Measurements from ENCODE around the gene MYO7A.

The MYO7A gene

GRCh38 chr11:77148963-77149715 lies 21.1 kb downstream of the MYO7A start:
- no peak for DNase-seq

DNA sequence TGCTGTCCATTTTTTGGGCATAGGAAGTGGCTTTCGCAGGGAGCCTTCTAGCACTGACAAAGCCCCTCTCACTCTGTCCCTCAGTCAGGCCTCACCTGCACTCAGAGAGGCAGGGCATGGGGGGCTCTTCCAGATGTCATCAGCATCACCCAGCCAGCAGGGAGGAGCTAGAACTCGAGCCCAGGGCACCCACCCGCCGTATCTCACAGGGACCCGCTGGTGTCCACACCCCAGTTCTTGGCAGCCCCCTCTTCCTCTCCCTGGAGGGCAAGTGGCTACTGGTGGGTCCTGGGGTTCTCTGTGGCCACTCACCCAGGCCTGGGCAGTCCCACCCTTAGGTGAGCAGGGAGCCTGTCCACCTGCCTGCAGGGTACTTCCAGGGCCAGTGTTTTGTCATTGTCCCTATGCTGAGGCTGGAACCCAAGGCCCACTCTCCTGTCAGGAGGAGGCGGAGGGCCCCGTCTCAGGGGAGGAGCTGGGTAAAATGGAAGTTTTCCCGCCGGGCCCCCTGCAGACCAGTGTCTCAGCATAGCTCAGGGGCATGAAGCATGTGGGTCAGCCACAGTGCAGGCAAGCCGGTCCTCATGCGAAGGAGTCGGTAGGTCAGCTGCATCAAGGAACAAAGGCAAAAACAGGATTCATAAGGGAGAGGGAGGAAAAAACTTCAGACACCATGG lies 21.8 kb downstream of the MYO7A start:
- DNase-seq, result no peak

- no peak for DNase-seq
These were observed 22.8 kb downstream of the MYO7A start for GRCh38 chr11:77150836-77151235.

DNA sequence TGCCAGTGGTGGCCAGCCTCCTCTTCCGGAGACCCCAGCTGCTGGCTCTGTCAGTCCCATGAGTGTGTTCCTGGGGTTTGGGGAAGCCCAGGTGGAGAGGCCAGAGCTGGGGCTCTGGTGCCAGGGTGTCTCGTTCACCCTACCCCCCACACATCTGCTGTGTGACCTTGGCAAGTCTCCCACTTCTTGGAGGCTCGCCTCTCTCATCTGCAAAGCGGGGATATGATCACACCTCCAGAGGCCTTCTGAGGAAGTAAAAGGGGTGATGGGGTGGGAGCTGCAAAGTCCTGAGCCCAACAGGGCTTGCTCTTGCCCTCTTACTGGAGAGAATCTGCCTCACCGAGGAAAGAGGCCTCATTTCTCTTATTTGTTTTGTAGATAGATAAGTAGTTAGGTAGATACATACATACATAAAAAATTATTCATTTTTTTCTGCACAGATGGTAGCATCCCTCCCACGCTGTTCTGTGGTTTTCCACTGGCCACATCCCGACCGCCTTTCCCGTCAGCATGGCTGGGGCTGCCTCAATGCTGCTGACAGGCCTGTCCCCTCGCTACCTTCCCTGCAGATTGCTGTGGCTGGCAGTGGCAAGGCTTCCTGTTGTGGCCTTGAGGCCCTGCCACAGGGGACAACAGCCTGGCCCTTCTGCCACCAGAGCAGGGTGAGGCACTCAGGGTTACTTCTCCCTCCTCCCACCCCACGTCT lies 23.9 kb downstream of the MYO7A start:
- DNase-seq, result peak; percentile 48 to 53 (median 48)

GRCh38 chr11:77152846-77153245 lies 24.8 kb downstream of the MYO7A start:
- no peak for DNase-seq

DNA sequence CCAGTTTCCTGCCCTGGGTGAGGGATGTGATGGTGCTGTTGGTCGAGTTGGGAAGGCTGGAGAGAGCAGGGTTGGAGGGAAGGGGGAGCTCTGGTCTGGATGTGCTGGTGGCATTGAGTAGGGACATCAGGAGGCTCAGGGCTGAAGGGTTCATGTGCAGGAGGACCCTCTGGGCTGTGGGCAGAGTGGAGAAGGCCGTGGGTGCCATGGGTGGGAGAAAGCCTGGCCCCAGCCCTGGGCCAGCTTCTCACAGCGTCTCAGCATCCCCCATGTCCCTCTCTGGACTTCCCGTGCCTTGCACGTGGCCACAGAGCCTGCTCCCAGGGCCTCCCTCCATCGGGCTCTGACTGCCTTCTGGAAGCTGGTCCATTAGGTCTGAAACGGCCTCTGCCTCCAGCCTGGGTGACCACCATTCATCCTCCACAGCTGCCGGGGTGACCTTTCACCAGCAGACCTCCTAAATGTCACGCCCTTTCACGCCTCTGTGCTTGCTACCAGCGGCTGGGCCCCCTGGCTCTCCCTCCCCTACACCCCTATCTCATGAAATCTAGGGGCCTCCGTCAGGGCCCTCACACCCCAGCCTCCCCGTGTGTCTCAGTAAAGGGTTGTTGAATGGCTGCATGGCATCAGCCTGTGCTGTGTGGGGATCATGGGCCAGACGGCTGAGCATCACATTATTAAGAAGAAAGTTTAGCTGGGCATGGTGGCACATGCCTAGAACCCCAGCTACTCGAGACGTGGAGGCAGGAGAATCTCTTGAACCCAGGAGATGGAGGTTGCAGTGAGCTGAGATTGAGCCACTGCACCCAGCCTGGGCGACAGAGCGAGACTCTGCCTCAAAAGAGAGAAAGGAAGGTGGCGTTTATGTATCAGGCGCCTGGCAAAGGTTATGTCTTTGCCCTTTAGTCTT lies 25.5 kb downstream of the MYO7A start:
- no peak for DNase-seq

- DNase-seq, result peak in 1 of 3 donors; percentile 14
These were observed 26.5 kb downstream of the MYO7A start for GRCh38 chr11:77154381-77155081.

GRCh38 chr11:77155082-77155475 lies 27.0 kb downstream of the MYO7A start:
- no peak for DNase-seq

- no peak for DNase-seq
These were observed 27.6 kb downstream of the MYO7A start for GRCh38 chr11:77155556-77156130.

DNA sequence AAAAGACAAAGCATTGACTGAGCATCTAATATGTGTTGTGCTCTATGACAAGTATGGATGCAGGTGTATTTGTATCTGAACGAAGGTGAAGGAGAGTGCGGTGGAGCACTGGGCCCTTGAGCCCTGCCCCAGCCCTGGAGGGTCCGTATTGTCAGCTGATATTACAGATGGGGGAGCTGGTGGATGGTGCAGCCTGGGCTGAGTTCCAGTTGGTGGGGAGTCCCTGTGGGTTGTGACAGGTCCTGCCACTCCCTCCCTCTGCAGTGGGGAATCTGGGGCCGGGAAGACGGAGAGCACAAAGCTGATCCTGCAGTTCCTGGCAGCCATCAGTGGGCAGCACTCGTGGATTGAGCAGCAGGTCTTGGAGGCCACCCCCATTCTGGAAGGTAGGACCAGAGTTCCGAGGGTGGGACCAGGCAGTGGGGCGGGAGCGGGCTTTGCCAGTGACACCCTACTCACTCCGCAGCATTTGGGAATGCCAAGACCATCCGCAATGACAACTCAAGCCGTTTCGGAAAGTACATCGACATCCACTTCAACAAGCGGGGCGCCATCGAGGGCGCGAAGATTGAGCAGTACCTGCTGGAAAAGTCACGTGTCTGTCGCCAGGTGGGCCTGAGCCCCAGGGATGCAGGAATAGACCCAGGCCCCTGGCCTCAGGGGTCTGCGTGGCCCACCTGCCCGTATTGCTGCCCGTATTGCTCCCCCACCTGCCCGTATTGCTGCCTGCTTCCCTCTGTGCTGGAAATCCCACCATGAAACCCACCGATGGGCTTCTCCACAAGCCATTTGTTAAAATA lies 28.6 kb downstream of the MYO7A start:
- DNase-seq, result no peak

DNA sequence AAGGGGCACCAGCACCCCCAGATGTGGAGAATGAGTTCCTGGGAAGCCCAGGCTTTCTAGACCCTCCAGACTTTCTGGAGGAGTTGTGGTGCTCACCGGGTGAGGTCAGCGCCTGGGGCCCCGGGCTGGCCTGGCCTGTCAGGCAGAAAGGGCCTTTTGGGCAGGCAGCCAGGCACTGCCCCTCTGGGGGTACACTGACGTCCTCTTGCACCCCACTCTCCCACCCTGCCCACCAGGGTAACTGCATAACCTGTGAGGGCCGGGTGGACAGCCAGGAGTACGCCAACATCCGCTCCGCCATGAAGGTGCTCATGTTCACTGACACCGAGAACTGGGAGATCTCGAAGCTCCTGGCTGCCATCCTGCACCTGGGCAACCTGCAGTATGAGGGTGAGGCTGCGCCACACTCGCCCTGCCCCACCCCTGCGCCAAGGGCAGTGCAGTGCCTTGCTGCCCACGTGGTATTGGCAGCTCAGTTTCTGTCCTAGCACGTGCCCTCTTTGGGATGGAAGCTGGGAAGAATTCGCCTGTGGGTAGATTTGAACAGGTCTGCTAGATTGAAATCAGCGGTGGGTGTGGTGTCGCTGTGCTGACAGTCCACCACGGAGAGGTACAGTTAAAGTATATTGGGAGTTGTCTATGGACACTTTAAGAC lies 30.1 kb downstream of the MYO7A start:
- no peak for DNase-seq

- no peak for DNase-seq
These were observed 31.3 kb downstream of the MYO7A start for GRCh38 chr11:77159219-77159936.

- no peak for DNase-seq
These were observed 32.0 kb downstream of the MYO7A start for GRCh38 chr11:77159937-77160495.

DNA sequence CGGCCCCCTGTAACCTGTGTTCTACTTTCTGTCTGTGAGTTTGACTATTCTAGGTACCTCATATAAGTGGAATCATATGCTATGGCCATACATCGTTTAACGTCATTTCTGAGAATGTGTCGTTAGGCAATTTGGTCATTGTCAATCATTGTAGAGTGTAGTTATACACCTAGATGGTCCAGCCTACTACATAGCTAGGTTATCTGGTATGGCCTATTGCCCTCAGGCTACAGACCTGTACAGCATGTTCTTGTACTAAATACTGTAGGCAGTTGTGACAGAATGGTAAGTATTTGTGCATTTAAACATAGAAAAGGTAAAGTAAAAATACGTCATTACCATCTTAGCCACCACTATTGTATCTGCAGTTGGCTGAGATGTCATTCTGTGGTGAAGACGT lies 35.2 kb downstream of the MYO7A start:
- no peak for DNase-seq

DNA sequence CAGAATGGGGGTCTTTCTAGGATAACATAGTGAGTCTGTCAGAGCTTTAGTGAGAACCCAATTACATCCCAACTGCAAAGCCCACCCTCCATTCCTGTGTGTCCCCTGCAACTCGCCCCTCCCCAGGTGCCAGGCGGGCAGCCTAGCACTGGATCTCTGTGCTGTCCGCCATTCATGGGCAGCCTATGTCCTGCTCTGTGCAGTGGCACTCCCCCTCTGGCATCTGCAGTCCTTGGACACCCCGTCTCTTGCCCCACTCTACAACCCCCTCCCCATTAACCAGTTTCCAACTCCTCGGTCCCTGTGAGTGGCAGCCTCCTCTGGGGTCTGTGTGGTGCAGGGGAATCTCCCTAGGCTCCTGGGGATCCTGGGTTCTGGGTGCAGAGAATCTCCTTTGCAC lies 37.0 kb downstream of the MYO7A start:
- no peak for DNase-seq

GRCh38 chr11:77166021-77166420 lies 38.0 kb downstream of the MYO7A start:
- DNase-seq, result no peak

GRCh38 chr11:77167111-77167626 lies 39.1 kb downstream of the MYO7A start:
- DNase-seq, result no peak

GRCh38 chr11:77167791-77168190 lies 39.7 kb downstream of the MYO7A start:
- no peak for DNase-seq

DNA sequence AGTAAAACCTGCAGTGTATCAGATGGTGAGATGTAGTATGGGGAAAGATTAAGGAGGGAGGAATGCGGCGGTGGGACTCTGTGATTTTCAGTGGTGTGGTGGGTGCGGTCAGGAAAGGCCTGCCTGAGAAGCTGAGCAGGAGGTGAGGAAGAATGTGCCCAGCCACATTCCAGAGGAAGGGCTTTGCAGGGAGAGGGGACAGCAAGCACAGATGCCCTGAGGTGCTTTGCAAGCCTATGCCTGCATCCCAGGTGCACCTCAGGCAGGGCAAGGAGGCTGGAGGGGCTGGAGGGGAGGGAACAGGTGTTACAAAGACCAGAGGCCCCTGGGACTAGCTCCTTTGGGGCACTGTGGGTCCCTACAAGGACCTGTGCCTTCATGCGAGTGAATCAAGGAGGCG lies 42.1 kb downstream of the MYO7A start:
- DNase-seq, result no peak
